Choroid plexus epithelial cell (primary cell): Measurements from ENCODE around the gene CMTM4.
"Not testable (repeated sequence)": the region's sequence is repeated elsewhere in the genome, so short reads cannot be mapped to it uniquely, and the experiment has no call there.

Source experiments
- DNase-seq: peaks from one replicate; pipeline ENCODE4 v3.0.0-alpha.2; 2010; ENCODE audit warnings: low read depth
- H3K4me3 ChIP-seq: 2 replicates; pipeline ENCODE4 v1.5.1; 2011; ENCODE audit warnings: low read depth, mild to moderate bottlenecking, control low read depth, low read length, moderate library complexity
- TF ChIP-seq, protein P1 (sequence below): conservative IDR thresholded peaks from 2 replicates; pipeline ENCODE4 v1.5.1; 2011; ENCODE audit warnings: low read depth, mild to moderate bottlenecking, control low read depth, inconsistent platforms, low read length, moderate library complexity

The CMTM4 gene

DNA sequence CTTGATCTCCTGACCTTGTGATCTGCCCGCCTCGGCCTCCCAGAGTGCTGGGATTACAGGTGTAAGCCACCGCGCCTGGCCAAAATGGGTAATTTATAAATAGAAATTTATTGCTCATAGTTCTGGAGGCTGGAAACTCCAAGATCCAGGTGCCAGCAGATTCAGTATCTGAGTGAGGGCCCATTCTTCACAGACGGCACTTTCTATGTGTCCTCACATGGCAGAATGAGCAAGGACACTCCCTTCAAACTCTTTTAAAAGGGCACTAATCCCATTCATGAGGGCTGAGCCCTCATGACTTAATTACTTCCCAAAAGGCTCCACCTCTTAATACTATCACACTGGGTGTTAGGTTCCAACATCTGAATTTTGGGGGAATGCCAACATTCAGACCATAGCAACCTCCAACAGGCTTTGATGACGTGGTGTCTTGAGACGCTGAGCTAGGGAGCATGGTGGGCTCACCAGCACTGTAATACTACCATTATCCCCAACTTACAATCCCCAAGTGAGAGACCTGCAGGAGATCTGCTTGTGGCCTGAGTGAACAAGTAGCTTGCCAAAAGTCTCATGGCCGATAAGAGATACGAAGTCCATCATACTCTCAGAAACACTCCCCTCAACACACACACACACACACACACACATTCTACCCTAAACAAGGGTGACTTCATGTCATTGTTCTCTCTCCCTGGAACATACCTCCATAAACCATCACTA, 8.5 kb downstream of the CMTM4 start:
- peak; percentile 16 for DNase-seq
- no peak overlapping the region for H3K4me3 ChIP-seq
- TF ChIP-seq, protein P1, sequence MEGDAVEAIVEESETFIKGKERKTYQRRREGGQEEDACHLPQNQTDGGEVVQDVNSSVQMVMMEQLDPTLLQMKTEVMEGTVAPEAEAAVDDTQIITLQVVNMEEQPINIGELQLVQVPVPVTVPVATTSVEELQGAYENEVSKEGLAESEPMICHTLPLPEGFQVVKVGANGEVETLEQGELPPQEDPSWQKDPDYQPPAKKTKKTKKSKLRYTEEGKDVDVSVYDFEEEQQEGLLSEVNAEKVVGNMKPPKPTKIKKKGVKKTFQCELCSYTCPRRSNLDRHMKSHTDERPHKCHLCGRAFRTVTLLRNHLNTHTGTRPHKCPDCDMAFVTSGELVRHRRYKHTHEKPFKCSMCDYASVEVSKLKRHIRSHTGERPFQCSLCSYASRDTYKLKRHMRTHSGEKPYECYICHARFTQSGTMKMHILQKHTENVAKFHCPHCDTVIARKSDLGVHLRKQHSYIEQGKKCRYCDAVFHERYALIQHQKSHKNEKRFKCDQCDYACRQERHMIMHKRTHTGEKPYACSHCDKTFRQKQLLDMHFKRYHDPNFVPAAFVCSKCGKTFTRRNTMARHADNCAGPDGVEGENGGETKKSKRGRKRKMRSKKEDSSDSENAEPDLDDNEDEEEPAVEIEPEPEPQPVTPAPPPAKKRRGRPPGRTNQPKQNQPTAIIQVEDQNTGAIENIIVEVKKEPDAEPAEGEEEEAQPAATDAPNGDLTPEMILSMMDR = no peak

DNA sequence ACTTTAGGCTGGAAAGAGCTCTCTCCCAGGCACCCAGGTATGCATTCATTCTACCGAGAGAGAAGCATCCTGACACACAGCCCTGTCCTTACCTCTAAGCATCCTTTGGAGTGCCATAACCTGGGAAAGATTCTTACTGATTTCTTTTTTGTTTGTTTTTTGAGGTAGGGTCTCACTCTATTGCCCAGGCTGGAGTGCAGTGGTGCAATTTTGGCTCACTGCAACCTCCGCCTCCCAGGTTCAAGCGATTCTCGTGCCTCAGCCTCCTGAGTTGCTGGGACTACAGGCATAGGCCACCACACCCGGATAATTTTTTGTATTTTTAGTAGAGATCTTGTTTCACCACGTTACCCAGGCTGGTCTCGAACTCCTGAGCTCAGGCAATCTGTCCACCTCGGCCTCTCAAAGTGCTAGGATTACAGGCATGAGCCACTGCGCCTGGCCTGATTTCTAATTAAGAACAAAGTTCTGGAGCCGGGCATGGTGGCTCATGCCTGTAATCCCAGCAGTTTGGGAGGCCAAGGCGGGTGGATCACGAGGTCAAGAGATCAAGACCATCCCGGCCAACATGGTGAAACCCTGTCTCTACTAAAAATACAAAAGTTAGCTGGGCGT, 10.9 kb downstream of the CMTM4 start:
- H3K4me3 ChIP-seq, DNase-seq: not testable (repeated sequence)

DNA sequence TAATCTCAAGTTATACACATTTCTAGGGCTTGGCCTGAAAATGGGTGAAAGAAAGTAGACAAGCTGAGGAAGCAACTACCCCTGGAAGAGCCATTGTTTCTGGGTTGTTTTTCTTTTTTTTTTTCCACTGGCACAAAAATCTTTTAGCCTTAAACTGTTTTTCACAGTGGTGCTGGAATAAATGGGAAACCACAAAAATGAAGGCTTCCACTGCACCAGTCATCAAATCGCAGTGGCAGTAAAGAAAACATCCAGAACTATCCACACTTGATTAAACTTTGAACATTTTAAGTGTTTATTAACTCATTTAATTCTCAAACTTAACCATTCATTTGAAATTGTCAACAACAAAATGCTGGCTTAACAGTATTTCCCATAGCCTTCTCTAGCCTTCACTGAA, 14.3 kb downstream of the CMTM4 start:
- TF ChIP-seq, protein P1 = no peak
- H3K4me3 ChIP-seq = no peak overlapping the region
- peak; percentile 37 for DNase-seq

DNA sequence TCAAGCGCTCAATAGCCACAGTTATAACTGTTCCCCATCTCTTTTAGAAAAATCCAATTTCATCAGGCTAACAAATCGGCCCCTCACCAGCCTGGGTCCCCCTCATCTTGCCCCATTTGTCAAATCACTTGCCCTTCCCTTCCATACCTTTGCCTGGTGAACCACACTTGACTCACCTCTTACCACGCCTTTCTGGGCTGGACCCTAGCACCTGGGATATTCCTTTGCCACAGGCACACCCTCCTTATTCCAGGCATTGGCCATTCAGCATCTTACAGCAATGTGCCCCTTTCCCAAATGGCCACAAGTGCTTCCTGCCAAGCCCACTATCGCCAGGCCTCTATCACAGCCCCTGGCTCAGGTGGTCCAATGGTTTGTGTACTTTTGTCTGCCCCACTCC, 14.9 kb downstream of the CMTM4 start:
- no peak for DNase-seq
- TF ChIP-seq, protein P1 = no peak
- H3K4me3 ChIP-seq = no peak overlapping the region

DNA sequence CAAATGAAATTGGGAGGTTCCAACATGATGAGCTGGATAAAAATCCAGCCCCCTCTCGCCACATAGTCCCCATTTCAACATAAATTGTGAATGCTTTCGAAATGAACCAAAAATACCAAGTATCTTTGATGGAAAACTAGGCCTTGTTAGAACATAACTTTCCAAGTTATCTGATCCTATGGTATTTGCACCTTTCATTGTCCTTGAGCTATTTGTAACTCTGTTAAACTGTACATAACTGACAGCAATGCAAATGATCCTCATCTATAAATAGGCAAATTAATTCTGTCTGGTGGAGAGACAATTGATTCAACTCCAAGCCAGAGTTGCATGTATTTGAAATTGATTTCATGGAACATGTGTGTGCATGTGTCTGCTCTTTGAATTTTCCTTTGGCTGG, 18.2 kb downstream of the CMTM4 start:
- DNase-seq = no peak
- H3K4me3 ChIP-seq = no peak overlapping the region
- TF ChIP-seq, protein P1 = no peak

DNA sequence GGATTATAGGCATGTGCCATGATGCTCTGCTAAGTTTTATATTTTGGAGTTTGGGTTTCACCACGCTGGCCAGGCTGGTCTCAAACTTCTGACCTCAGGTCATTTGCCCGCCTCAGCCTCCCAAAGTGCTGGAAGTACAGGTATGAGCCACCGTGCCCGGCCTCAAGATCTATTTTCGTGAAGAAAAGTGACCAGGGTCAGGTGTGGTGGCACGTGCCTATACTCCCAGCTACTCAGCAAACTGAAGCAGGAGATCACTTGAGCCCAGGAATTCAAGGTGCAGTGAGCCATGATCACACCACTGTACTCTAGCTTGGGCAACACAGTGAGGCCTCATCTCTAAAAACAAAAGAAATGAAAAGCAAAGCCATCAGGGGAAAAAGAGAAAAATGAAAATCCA, 18.7 kb downstream of the CMTM4 start:
- no peak overlapping the region for H3K4me3 ChIP-seq
- no peak for DNase-seq
- TF ChIP-seq, protein P1 = no peak

DNA sequence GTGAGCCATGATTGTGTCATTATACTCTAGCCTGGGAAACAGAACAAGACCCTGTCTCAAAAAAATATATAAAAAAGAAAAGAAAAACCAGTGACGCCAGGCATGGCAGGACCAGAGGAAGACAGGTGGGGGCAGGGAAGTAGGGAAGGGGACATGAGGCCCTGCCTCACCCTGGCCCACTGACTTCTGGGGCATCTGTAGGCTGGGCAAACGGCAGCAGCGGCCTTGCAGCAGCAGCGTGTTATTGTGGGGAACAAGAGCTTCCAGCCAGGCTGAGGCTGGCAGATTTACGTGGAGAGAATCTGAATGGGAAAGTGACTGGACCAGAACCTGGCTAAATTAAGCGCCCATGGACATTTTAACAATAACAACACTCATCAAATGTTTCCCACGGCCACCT, 19.4 kb downstream of the CMTM4 start:
- DNase-seq = no peak
- H3K4me3 ChIP-seq = no peak overlapping the region
- TF ChIP-seq, protein P1 = no peak
